Measurements from ENCODE around the gene SNTB2. TPM values are rescaled to one million over a fixed set of nuclear protein-coding genes. Genes with fewer than 3 reads are reported as not detected.
"Not testable (repeated sequence)": the region's sequence is repeated elsewhere in the genome, so short reads cannot be mapped to it uniquely, and the experiment has no call there.

The SNTB2 gene
- polyA plus RNA-seq, 1 donor: 13.9 TPM

DNA sequence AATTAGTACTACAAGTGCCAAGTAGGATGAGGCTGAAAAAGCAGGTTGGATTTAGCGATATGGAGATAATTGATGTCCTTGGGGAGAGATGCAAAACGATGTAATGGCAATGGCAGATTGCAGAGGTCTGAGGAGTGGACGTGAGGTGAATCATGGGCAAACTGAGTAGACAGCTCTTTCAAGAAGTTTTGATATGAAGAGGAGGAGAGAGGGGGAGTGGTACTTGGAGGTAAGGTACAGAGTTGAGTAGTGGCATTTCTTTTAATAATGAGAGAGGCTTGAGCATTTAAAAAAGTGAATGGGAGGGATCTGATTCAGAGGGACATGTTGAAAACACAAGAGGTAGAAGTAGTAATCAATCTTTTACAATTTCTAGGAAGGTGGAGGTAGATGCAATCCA, 106.4 kb downstream of the SNTB2 start:
- no peak for DNase-seq

GRCh38 chr16:69294051-69294450, 107.1 kb downstream of the SNTB2 start:
- DNase-seq: no peak

DNA sequence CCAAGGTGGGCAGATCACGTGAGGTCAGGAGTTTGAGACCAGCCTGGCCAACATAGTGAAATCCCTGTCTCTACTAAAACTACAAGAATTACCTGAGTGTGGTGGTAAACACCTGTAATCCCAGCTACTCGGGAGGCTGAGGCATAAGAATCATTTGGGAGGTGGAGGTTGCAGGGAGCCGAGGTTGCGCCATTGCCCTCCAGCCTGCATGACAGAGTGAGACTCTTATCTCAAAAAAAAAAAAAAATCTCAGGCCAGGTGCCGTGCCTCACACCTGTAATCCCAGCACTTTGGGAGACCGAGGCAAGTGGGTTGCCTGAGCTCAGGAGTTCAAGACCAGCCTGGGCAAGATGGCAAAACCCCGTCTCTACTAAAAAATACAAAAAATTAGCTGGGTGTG, 109.8 kb downstream of the SNTB2 start:
- not testable (repeated sequence) for DNase-seq

DNA sequence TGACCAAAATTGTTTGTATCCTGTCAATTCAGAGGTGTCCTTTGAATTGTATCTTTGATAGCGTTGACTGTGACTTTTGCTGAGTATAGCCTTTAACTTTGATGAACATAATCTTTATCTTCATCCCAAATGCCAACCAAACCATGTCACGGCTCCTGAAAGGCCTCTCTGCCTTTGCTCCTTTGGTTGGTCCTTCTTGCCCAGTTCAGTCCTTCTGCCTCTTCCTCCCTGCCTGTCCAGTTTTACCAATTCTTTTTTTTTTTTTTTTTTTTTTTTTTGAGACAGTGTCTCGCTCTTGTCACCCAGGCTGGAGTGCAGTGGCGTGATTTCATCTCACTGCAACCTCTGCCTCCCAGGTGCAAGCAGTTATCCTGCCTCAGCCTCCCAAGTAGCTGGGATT, 111.3 kb downstream of the SNTB2 start:
- DNase-seq: no peak

DNA sequence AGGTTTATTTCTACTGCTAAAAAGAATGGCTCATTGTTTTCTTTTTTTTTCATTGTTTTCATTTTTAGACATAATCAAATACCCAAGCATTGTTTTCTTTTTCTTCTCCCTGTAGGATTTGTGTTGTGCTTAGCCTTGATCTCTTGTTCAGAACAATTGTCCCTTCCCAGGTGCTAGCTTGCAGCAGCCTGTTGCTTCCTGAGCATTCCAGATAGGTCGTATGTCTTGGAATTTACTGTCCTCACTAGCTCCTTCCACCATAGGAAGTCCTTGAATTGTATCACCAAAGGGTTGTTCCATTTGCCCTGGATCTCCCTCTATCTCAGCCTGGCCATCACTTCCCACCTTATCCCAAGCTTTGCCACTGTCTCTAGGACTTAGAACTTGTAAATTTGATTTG, 114.2 kb downstream of the SNTB2 start:
- DNase-seq: no peak

DNA sequence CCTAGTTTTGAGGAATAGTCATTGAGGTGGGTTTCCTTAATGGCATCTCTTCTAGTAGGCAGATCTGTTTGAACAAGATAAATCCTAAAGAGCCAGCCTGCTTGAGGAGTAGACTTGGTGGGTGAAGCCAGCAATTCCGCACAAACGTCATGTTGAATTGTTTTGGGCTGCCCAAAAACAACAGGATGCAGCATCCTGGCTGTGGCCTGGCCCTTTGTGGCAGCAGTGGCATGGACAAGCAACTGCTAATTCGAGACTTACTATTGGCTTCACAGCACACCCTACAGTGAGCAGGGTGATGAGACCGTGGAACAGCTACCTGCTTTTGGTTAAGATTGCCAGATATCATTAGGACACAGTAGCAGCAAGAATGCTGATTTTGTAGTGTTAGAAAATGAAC, 114.9 kb downstream of the SNTB2 start:
- DNase-seq: no peak

GRCh38 chr16:69302301-69302700, 115.3 kb downstream of the SNTB2 start:
- no peak for DNase-seq

DNA sequence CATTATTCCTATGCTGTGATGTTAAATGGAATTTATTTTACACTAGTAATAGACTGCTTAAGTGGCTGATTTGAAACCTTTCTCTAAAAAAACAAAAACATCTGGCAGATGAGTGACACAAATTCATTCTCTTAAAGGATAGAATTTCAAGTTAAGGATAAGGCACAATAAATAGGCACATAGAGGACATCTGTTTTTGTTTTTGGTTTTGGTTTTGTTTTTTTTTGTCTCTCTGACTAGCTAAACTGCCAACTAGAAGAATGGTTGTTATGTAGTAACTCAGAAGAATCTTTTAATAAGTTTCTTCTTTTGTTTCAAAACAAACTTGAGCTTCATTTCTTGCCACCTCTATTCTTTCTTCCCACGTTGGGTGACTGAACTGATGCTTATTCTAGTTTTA, 119.1 kb downstream of the SNTB2 start:
- DNase-seq: no peak

DNA sequence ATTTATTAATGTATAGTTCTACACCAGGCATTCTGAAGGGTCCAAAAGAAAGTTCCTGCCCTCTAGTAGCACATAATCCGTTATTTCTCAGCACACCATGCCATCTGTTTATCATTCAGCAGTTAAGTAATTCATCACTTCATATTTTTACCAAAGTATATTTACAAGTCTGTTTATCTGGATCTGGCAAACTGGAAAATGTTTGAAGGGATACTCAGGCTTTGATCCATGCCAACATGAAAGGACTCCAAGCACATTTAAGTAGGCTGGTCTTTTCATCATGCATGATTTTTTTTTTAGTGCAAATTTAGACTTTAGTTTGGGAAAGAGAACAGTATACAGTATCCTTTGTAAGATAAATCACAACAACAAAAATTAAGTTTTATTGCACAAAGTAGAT, 120.1 kb downstream of the SNTB2 start:
- DNase-seq: no peak

GRCh38 chr16:69307856-69308255, 120.9 kb downstream of the SNTB2 start:
- DNase-seq: no peak

DNA sequence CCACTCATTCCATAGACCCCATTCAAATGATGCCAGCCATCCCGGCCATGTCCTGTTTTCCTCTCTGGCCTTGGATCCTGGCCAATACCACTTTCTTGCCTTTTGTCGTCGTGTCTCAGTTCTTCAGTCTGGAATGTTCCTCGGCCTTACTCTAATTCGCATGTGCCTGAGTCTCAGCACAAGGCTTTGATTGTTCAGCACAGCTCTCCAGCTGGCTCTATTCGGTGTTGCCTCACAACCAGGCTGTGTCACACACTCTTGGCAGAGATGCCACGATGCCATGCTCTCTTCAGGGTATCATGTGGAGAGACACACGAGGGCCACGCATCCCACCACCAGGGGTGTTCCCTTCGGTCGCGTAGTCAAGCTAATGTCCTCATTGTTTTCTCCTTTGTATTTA, 122.4 kb downstream of the SNTB2 start:
- DNase-seq: no peak

DNA sequence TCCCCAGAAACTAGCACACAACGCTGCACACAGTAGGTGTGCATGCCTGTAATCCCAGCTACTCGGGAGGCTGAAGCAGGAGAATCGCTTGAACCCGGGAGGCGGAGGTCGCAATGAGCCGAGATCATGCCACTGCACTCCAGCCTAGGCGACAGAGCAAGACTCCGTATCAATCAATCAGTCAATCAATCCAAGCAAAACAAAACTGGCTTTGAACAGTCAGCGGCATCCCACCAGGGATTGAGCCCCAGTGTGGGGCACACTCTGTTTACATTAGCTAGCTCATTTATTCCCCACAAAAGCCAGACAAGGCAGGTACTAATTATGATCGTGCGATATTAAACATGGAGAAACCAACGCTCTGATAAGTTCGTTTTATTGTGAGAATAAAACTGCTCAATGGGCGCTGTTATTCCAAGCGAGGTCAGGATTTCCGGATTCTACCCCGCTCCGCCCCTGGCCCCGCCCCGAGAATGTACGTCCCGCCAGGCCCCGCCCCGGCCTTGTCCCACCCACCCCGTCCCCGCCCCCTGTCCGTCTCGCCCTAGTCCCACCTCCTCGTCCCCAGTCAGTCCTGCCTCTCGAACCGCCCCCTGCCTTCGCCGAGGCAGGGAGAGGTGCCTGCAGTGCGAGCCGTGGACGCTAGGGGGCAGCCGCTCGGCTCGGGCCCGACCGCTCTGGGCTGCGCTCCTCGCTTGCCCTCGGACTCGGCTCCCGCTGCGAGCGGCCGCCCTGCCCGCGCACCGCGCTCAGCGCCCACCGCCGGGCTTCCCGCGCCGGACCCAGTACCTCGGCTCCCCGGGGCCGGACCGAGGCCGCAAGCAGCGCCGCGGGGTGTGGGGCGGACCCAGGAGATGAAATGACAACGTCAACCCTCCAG, 123.9 kb downstream of the SNTB2 start, which contains the start of gene VPS4A:
VPS4A (plus strand) TSS at position 698 of the 880 bp plus-strand sequence; CDS start at position 860, 162 bp downstream.
- DNase-seq: peak; percentile 96

DNA sequence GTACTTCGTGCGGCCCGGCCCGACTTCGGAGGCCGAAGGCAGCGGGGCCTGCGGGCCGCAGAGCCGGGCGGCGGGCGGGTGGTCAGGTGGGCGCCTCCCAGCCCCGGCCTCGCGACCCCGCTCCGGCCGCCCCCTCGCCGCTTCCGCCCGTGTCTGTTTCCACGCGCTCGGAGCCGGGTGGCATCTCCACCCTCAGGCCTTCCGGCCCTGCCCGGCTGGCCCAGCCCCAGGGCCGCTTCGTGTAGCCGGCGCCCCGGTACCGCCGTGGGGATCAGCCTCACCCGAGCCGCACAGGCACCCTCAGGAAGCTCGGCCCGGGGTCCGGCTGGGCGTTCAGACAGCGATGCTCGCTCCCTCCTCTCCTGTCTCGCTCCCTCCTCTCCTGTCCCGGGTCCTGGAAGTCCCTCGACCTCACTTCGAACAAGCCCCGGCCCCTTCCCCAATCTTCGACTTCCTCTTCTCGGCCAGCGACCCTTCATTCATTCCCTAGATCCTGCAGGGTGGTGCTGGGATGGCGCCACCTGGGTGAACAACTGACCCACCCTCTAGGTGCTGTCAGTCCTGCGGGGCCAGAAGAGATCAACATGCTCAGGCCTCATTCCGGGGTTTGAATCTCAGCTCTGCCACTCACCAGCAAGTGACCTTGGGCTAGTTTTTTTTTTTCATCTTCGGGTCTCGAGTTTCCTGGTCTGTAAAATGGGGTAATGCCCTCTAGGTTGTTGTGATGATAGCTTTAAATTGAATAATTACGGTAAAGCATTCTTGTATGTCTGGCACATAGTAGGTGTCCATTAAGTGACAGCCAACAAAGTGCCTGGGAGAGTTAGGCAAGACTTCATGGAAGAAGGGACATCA, 124.8 kb downstream of the SNTB2 start:
- DNase-seq: peak; percentile 26

GRCh38 chr16:69313469-69313868, 126.5 kb downstream of the SNTB2 start:
- DNase-seq: no peak

GRCh38 chr16:69314534-69314933, 127.6 kb downstream of the SNTB2 start:
- DNase-seq: no peak

DNA sequence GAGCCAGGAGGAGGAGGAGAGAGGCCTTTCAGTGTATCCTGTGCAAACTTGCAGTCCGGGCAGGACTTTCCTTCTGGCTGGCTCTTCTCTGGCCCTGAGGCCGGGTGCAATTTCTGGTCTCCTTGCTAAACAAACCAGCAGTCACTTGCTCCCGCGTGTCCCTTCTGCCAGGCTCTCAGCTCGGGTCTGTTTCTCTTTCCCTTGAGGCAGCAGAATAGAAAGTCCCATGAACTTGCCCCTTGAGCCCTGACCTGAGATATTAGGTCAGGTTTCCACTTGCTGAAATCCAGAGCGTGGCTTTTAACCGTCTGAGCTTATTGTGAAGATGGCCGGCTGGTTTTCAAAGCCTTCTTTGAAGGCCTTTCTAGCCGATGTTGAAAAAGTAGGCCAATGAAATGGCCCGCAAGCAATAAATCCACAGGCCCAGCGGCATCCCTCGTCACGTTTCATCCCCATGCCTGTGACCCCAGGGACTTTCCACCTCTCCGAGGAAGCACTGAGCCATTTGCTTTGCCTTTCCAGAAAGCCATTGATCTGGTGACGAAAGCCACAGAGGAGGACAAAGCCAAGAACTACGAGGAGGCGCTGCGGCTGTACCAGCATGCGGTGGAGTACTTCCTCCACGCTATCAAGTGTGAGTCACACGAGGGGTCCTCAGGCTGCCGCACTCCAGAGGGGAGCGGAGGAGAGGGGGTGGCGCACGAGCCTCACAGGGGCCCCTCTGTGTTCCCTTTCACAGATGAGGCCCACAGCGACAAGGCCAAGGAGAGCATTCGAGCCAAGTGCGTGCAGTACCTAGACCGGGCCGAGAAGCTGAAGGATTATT, 128.7 kb downstream of the SNTB2 start:
- DNase-seq: no peak

GRCh38 chr16:69316595-69317034, 129.7 kb downstream of the SNTB2 start:
- no peak for DNase-seq

DNA sequence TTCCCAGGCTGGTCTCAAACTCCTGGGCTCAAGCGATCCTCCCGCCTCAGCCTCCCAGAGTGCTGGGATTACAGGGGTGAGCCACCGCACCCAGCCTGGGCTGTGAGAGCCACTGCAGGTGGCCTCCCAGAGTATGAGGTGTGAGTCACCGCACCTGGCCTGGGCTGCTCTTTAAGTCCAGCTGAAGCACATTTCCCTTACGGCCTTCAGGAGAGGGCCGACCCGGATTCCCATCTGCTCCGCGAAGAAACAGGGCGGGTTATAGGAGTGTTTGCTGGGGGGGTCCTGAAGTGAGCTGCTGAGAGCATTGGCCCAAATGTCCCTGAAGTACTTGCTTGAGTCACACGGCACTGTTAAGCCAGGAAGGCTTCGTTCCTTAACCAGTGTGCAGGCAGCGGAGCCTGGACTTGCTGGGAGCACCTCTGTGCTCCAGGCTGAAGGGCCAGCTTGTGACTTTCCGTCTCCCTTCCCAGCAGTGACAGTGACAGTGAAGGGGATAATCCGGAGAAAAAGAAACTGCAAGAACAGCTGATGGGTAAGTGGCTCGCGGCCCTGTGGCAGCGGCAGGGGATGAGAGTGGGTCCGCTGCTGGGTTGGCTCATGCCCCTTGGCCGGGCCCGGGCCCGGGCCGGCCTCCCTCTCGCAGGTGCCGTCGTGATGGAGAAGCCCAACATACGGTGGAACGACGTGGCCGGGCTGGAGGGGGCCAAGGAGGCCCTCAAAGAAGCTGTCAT, 131.4 kb downstream of the SNTB2 start:
- no peak for DNase-seq

GRCh38 chr16:69318911-69319289, 131.9 kb downstream of the SNTB2 start:
- no peak for DNase-seq

DNA sequence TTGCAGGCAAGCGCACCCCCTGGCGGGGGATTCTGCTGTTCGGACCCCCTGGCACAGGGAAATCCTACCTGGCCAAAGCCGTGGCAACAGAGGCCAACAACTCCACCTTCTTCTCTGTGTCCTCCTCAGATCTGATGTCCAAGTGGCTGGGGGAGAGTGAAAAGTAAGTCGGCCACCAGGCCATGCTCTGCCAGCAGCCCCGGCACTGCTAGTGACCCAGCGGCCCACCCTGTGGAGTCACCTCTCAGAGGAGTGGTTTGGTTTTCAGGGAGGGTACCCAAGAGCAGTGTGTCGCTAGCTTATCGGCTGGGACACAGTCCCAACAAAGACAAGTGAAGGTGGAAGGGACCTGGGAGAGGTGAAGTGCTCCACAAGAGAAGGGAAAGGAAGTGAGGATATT, 132.4 kb downstream of the SNTB2 start:
- no peak for DNase-seq

- DNase-seq: no peak
Observed at GRCh38 chr16:69319826-69320739, 133.1 kb downstream of the SNTB2 start.

Measured in hindlimb muscle (tissue), 1 donor.